GM06990 (cell line): ENCODE measurements around the gene DPP10.

Experiments
- DNase-seq: peaks from one replicate; pipeline ENCODE4 v3.0.0-alpha.2; 2011; ENCODE audit not compliant: insufficient read length; ENCODE audit errors: extremely low read depth
- H3K27me3 ChIP-seq: replicated peaks from 2 replicates; pipeline ENCODE4 v1.6.0; 2011; ENCODE audit warnings: low read length; ENCODE audit not compliant: control insufficient read depth, insufficient read depth
- H3K36me3 ChIP-seq: 2 replicates; pipeline ENCODE4 v1.5.1; 2011; ENCODE audit warnings: low read length; ENCODE audit not compliant: control insufficient read depth, insufficient read depth
- H3K4me3 ChIP-seq: replicated peaks from 2 replicates; pipeline ENCODE4 v1.5.1; 2011; ENCODE audit warnings: low read depth, mild to moderate bottlenecking, control low read depth, low read length
- CTCF ChIP-seq: IDR thresholded peaks from 2 replicates; pipeline ENCODE4 v1.5.1; 2011; ENCODE audit warnings: low read length, control low read depth, mild to moderate bottlenecking, inconsistent platforms; ENCODE audit not compliant: insufficient read depth, poor library complexity, severe bottlenecking

The DPP10 gene

GRCh38 chr2:114424699-114425098 is 17.7 kb upstream of the DPP10 start:
- no peak for TF ChIP-seq CTCF
- DNase-seq = no peak
- H3K36me3 ChIP-seq = no peaks in the 10 kb centered on the region
- H3K4me3 ChIP-seq = no peak overlapping the region
- H3K27me3 ChIP-seq = no peaks in the 10 kb centered on the region

GRCh38 chr2:114426756-114427155 is 15.7 kb upstream of the DPP10 start:
- no peak for TF ChIP-seq CTCF

DNA sequence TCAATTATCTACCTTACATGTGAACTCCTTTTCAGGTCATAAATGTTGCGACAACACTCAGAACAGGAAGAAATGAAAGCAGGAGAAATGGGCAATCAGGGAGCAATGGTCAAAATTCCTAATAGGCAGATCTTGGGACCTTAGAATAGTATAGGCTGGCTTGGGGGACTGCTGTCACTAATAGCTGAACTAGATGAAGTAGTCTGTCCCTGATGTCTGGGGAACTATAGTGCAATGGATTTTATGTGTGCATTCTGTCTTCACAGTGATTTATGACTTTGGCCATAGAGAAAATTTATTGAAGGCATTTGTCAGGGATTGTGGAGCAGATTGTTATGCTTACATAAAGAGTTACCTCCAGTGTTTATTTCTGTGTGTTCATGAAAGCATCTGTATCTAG is 6.1 kb upstream of the DPP10 start:
- Histone ChIP-seq H3K4me3 (no peak overlapping the region), H3K27me3 (no peaks in the 10 kb centered on the region), H3K36me3 (no peaks in the 10 kb centered on the region)
- no peak for DNase-seq
- no peak for TF ChIP-seq CTCF

More at GRCh38 chr2:114426756-114427155, 15.7 kb upstream of the DPP10 start:
- DNase-seq = no peak
- no peaks in the 10 kb centered on the region for H3K36me3 ChIP-seq
- no peak overlapping the region for H3K4me3 ChIP-seq
- H3K27me3 ChIP-seq = no peaks in the 10 kb centered on the region

- Histone ChIP-seq H3K4me3 (no peak overlapping the region), H3K36me3 (no peaks in the 10 kb centered on the region), H3K27me3 (no peaks in the 10 kb centered on the region; the same call in 1 of the 2 replicates)
- DNase-seq = no peak
- no peak for TF ChIP-seq CTCF
Measured at GRCh38 chr2:114446571-114446970, 4.1 kb downstream of the DPP10 start.

DNA sequence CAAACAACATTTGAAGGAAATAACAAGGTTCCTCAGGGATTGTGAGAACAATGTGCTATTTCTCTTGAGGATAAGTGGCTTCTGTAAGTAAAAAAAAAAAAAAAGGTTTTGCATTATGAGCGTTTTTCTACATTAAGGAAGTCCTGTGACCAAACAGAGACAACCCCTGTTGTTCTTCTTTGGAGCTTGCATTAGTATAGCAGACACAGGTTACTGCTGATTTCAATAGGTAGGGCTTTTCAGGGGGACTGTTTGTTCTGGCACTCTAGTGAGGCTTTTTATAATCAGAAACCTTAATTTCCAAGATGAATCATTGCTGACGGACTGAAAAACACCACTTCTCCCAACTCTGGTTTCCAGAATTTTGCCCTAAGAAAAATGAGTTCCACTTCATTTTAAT is 8.2 kb downstream of the DPP10 start:
- DNase-seq = no peak
- Histone ChIP-seq H3K27me3 (no peaks in the 10 kb centered on the region; the same call in 1 of the 2 replicates), H3K4me3 (no peak overlapping the region), H3K36me3 (no peaks in the 10 kb centered on the region)
- no peak for TF ChIP-seq CTCF

GRCh38 chr2:114456566-114456965 is 14.1 kb downstream of the DPP10 start:
- Histone ChIP-seq H3K36me3 (no peaks in the 10 kb centered on the region), H3K27me3 (no peaks in the 10 kb centered on the region), H3K4me3 (no peak overlapping the region)
- DNase-seq = no peak
- TF ChIP-seq CTCF = no peak
